ENCODE data around the gene AGBL3. TPM values are rescaled to one million over a fixed set of nuclear protein-coding genes. Genes with fewer than 3 reads are reported as not detected.
A peak's percentile ranks its signal among the peaks of the same experiment; 100 is the strongest.

The AGBL3 gene
- total and polyA plus RNA-seq, 7 donors, result 0.51 to 3.5 (median 1.3) TPM

DNA sequence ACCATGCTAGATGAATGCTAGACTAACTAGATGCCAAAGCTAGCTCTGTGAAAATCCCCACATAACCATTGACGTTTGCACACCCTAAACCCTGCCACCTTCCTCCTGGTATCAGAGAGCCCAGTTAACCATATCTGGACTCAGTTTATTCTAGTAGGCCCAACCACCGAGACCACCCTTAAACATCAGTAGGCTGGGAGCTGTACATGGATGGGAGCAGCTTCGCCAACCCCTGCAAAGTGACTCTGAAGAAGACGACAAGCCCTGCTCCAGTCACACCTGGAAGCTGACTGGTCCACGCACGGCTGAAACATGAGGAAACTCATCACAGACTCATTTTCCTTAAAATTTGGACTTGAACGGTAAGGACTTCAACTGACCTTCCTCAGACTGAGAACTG is 188.6 kb downstream of the AGBL3 start:
- no peak for DNase-seq
- ATAC-seq, result no peak
- Histone ChIP-seq H3K9me3 (no peaks in the 10 kb centered on the region), H3K27me3 (ENCODE audit: insufficient read depth in 3 of 3, low read length in 2 of 3) (no peaks in the 10 kb centered on the region), H3K36me3 (ENCODE audit: insufficient read depth in 1 of 2, low read depth in 1 of 2) (peaks cover 0 to 54% of the 10 kb centered on the region in 2 donors), H3K4me3 (no peak overlapping the region), H3K27ac (no peak overlapping the region), H3K4me1 (no peaks in the 10 kb centered on the region)
- 89 to 92% (median 92%) methylated on average over 7 of the region's 7 CpGs for WGBS, 3 donors
- TF ChIP-seq, protein P1, sequence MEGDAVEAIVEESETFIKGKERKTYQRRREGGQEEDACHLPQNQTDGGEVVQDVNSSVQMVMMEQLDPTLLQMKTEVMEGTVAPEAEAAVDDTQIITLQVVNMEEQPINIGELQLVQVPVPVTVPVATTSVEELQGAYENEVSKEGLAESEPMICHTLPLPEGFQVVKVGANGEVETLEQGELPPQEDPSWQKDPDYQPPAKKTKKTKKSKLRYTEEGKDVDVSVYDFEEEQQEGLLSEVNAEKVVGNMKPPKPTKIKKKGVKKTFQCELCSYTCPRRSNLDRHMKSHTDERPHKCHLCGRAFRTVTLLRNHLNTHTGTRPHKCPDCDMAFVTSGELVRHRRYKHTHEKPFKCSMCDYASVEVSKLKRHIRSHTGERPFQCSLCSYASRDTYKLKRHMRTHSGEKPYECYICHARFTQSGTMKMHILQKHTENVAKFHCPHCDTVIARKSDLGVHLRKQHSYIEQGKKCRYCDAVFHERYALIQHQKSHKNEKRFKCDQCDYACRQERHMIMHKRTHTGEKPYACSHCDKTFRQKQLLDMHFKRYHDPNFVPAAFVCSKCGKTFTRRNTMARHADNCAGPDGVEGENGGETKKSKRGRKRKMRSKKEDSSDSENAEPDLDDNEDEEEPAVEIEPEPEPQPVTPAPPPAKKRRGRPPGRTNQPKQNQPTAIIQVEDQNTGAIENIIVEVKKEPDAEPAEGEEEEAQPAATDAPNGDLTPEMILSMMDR (IDR thresholded peaks at IDR 0.05), result no peak
- intact Hi-C loops (cut with DNase I), result loop anchor here in 1 of 2 donors (10.0 kb wide), 1 partner anchor 500 kb away; no protein-coding TSS in a partner anchor

DNA sequence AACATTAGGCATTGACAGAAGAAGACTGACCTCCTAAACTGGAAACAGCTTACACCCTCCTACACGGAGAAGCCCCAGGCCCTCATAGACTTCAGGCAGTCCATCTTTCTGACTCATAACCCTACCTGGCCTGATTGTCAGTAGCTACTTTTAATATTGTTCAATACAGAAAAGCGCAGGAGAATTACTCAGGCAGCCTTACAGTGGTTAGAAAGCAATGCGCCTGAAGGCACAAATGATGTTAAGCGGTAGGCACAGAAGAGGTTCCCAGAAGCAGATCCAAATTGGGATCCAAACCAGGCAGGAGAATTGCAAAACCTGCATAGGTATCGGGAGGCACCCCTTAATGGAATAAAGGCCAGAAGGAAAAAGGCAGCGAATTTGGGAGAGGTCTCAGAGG is 189.6 kb downstream of the AGBL3 start:
- no peaks in the 10 kb centered on the region for H3K27me3 ChIP-seq (ENCODE audit: insufficient read depth in 3 of 3, low read length in 2 of 3)
- intact Hi-C loops (cut with DNase I), result loop anchor here in 1 of 2 donors (10.0 kb wide), 1 partner anchor 501 kb away; no protein-coding TSS in a partner anchor
- H3K9me3 ChIP-seq, result peaks cover 7% of the 10 kb centered on the region
- no peak overlapping the region for H3K4me3 ChIP-seq
- no peak overlapping the region for H3K27ac ChIP-seq
- H3K36me3 ChIP-seq (ENCODE audit: insufficient read depth in 1 of 2, low read depth in 1 of 2), result peaks cover under 1 to 64% of the 10 kb centered on the region in 2 donors
- ATAC-seq (no peak), DNase-seq (no peak)
- WGBS, 3 donors, result 91 to 98% (median 96%) methylated on average over 6 of the region's 6 CpGs
- no peaks in the 10 kb centered on the region for H3K4me1 ChIP-seq
- TF ChIP-seq, protein P1 (IDR thresholded peaks at IDR 0.05), result no peak

DNA sequence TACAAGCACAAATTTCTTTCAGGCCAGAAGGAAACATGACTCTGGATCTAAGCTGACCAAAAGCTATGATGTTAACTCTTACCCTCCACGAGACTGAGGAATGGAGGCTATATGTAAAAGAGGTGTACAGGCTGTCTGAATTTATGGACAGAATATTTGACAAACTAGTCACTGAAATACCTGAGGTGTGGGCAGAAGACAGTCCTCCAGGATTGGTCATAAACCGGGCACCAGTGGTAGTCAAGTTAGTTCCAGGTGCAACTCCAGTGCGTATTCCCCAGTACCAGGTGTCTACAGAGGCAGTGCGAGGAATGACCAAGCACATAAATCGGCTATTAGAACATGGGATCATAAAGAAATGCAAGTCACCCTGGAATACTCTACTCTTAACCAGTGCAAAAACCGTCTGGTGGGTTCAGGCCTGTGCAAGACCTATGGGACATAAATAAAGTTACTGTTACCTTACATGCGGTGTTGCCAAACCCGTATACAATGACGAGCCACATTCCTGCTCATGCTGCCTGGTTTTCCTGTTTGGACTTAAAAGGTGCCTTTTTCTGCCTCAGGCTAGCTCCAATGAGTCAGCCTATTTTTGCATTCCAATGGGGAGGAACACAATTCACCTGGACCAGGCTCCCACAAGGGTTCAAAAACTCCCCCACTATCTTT is 190.9 kb downstream of the AGBL3 start:
- TF ChIP-seq, protein P1 (IDR thresholded peaks at IDR 0.05), result no peak
- H3K9me3 ChIP-seq, result peaks cover 16% of the 10 kb centered on the region
- WGBS, 3 donors, result 92 to 93% (median 92%) methylated on average over 9 of the region's 9 CpGs
- ATAC-seq, result peak; percentile 17 to 38 (median 20)
- no peaks in the 10 kb centered on the region for H3K4me1 ChIP-seq
- intact Hi-C loops (cut with DNase I), result loop anchor here in 1 of 2 donors (10.0 kb wide), 1 partner anchor 502 kb away; no protein-coding TSS in a partner anchor
- H3K36me3 ChIP-seq (ENCODE audit: insufficient read depth in 1 of 2, low read depth in 1 of 2), result peaks cover 2 to 77% of the 10 kb centered on the region in 2 donors
- H3K27ac ChIP-seq, result no peak overlapping the region
- no peaks in the 10 kb centered on the region for H3K27me3 ChIP-seq (ENCODE audit: insufficient read depth in 3 of 3, low read length in 2 of 3)
- no peak for DNase-seq
- H3K4me3 ChIP-seq, result no peak overlapping the region

DNA sequence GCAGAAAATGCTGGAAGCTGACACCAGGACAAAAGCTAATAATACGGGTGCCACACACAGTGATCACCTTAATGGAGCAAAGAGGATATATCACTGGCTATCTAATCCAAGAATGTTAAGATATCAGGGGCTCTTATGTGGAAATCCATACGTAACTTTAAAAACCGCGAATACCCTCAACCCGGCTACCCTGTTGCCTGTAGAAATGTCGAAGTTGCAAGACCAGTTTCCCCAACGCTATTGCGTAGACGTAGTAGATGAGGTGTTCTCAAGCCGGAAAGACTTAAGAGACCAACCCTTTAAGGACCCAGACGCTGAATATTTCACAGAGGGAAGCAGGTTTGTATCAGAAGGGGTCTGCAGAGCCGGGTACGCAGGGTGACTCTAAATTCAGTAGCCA is 192.1 kb downstream of the AGBL3 start:
- no peaks in the 10 kb centered on the region for H3K27me3 ChIP-seq (ENCODE audit: insufficient read depth in 3 of 3, low read length in 2 of 3)
- no peaks in the 10 kb centered on the region for H3K4me1 ChIP-seq
- TF ChIP-seq, protein P1 (IDR thresholded peaks at IDR 0.05), result no peak
- H3K4me3 ChIP-seq, result no peak overlapping the region
- ATAC-seq (peak in 1 of 4 donors; percentile 3), DNase-seq (no peak)
- WGBS, 3 donors, result 88 to 93% (median 91%) methylated on average over 13 of the region's 13 CpGs
- H3K36me3 ChIP-seq (ENCODE audit: insufficient read depth in 1 of 2, low read depth in 1 of 2), result peaks cover 2 to 89% of the 10 kb centered on the region in 2 donors
- peaks cover 16% of the 10 kb centered on the region for H3K9me3 ChIP-seq
- H3K27ac ChIP-seq, result no peak overlapping the region
- intact Hi-C loops (cut with DNase I), result loop anchor here in 1 of 2 donors (10.0 kb wide), 1 partner anchor 504 kb away; no protein-coding TSS in a partner anchor
